Neural cell (in vitro differentiated cells): ENCODE results near the gene MAP3K7CL. TPM values are rescaled to one million over a fixed set of nuclear protein-coding genes. Genes with fewer than 3 reads are reported as not detected.

ENCODE experiments used
- H2AFZ ChIP-seq: fragments of 200-600, 300-800 bp; sonication (generic), shearing (Covaris generic); 2 replicates; pipeline ENCODE4 v1.6.0; 2014; ENCODE audit warnings: low read depth, mild to moderate bottlenecking, antibody characterized with exemption, low read length, moderate library complexity
- H3F3A ChIP-seq: fragments of 200-600 bp; shearing (Covaris generic); 2 replicates; pipeline ENCODE4 v1.6.1; 2016; ENCODE audit warnings: mild to moderate bottlenecking, moderate library complexity, mixed read lengths, antibody characterized with exemption, low read length; ENCODE audit not compliant: insufficient read depth, poor library complexity, severe bottlenecking
- H3K27ac ChIP-seq: fragments of 200-600, 300-800 bp; sonication (generic), shearing (Covaris generic); 2 replicates; pipeline ENCODE4 v1.5.1; 2014; ENCODE audit warnings: mild to moderate bottlenecking, low read length, moderate library complexity
- H3K27me3 ChIP-seq: fragments of 300-800, 200-600 bp; sonication (generic), shearing (Covaris generic); 2 replicates; pipeline ENCODE4 v1.6.0; 2014; ENCODE audit warnings: mild to moderate bottlenecking, low read depth, low read length, moderate library complexity; ENCODE audit not compliant: insufficient read depth
- H3K36me3 ChIP-seq: fragments of 300-800, 200-600 bp; sonication (generic), shearing (Covaris generic); 2 replicates; pipeline ENCODE4 v1.5.1; 2014; ENCODE audit warnings: mild to moderate bottlenecking, antibody characterized with exemption, low read length, moderate library complexity; ENCODE audit not compliant: insufficient read depth
- H3K4me2 ChIP-seq: fragments of 300-800, 200-600 bp; sonication (generic), shearing (Covaris generic); 2 replicates; pipeline ENCODE4 v1.6.0; 2014; ENCODE audit warnings: mild to moderate bottlenecking, low read length
- H3K4me3 ChIP-seq: fragments of 300-800, 200-600 bp; sonication (generic), shearing (Covaris generic); 2 replicates; pipeline ENCODE4 v1.5.1; 2014; ENCODE audit warnings: mild to moderate bottlenecking, low read length, moderate library complexity
- H3K79me2 ChIP-seq: fragments of 200-600 bp; shearing (Covaris generic); replicated peaks from 2 replicates; pipeline ENCODE4 v1.6.0; 2014; ENCODE audit warnings: mild to moderate bottlenecking, low read length, moderate library complexity; ENCODE audit not compliant: insufficient read depth
- H3K9ac ChIP-seq: fragments of 300-800, 200-600 bp; sonication (generic), shearing (Covaris generic); 2 replicates; pipeline ENCODE4 v1.6.1; 2016; ENCODE audit warnings: mild to moderate bottlenecking, low read length, mixed read lengths
- H3K9me2 ChIP-seq: fragments of 200-600 bp; shearing (Covaris generic); 2 replicates; pipeline ENCODE4 v1.6.1; 2016; ENCODE audit warnings: mild to moderate bottlenecking, low read length, mixed read lengths; ENCODE audit not compliant: insufficient read depth
- H3K9me3 ChIP-seq: fragments of 200-600, 300-800 bp; sonication (generic), shearing (Covaris generic); 2 replicates; pipeline ENCODE4 v1.6.1; 2016; ENCODE audit warnings: mild to moderate bottlenecking, mixed run types, low read length, moderate library complexity, mixed read lengths
- H4K20me1 ChIP-seq: fragments of 200-600 bp; shearing (Covaris generic); 2 replicates; pipeline ENCODE4 v1.6.1; 2016; ENCODE audit warnings: mild to moderate bottlenecking, mixed run types; ENCODE audit not compliant: insufficient read depth
- EP300 ChIP-seq: fragments of 450-650 bp; conservative IDR thresholded peaks from 2 replicates; pipeline ENCODE4 v1.6.1; 2014; ENCODE audit warnings: antibody characterized with exemption, mild to moderate bottlenecking, moderate library complexity; ENCODE audit not compliant: poor library complexity, severe bottlenecking
- EZH2 ChIP-seq: fragments of 200-600, 300-800 bp; shearing (Covaris generic), sonication (generic); IDR thresholded peaks from 2 replicates; pipeline ENCODE4 v1.6.1; 2014; ENCODE audit warnings: antibody characterized with exemption, low read length, borderline replicate concordance, mild to moderate bottlenecking; ENCODE audit not compliant: insufficient read depth, poor library complexity, severe bottlenecking
- MXI1 ChIP-seq: fragments of 450-650 bp; conservative IDR thresholded peaks from 2 replicates; pipeline ENCODE4 v1.6.1; 2014; ENCODE audit warnings: antibody characterized with exemption, mild to moderate bottlenecking; ENCODE audit not compliant: poor library complexity, severe bottlenecking
- POLR2AphosphoS5 ChIP-seq: IDR thresholded peaks from 2 replicates; pipeline ENCODE4 v1.6.1; 2012
- RAD21 ChIP-seq: fragments of 450-650 bp; conservative IDR thresholded peaks from 2 replicates; pipeline ENCODE4 v1.6.1; 2014; ENCODE audit warnings: antibody characterized with exemption, mild to moderate bottlenecking, moderate library complexity
- SMC3 ChIP-seq: fragments of 450-650 bp; conservative IDR thresholded peaks from 2 replicates; pipeline ENCODE4 v1.6.1; 2014; ENCODE audit warnings: antibody characterized with exemption, mild to moderate bottlenecking, moderate library complexity; ENCODE audit not compliant: poor library complexity
- TAF1 ChIP-seq: IDR thresholded peaks from 2 replicates; pipeline ENCODE4 v1.6.1; 2012; ENCODE audit warnings: low read depth
- polyA plus RNA-seq: library from polyadenylated mRNA; depleted of rRNA; stranded (reverse); fragments of >200 nt; gene quantifications from 2 replicates; pipeline ENCODE4 v1.2.3, GENCODE V29; 2014
- TF ChIP-seq, protein P1 (sequence below): IDR thresholded peaks from 2 replicates; pipeline ENCODE4 v1.6.1; 2012; ENCODE audit warnings: borderline replicate concordance
- TF ChIP-seq, protein P2 (sequence below): fragments of 450-650 bp; IDR thresholded peaks from 2 replicates; pipeline ENCODE4 v1.5.1; 2014; ENCODE audit warnings: antibody characterized with exemption, mild to moderate bottlenecking, moderate library complexity; ENCODE audit not compliant: poor library complexity, severe bottlenecking

Gene MAP3K7CL
- polyA plus RNA-seq, 1 donor from 2014 or later, result not detected

DNA sequence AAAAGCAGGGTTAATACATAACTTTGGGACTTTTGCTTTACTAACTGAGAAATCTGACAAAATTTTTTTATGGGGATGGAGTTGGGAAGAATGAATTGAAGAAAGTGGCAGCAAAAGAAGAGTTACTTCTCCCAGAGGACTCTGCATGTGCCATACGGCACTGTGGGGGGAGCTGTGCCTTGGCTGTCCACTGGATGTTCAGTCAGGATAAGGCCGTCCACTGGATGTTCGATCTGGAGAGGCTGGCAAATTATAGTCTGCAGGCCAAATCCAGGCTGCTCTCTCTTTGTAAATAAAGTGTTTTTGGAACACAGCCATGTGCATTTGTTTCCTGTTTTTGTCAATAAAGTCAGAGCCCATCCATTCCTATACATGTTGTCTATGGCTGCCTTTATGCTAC, 4.5 kb upstream of the MAP3K7CL start:
- TF ChIP-seq MXI1 (no peak), RAD21 (no peak), SMC3 (no peak), EP300 (no peak), POLR2AphosphoS5 (no peak), EZH2 (no peak), TAF1 (no peak)
- TF ChIP-seq, protein P1, sequence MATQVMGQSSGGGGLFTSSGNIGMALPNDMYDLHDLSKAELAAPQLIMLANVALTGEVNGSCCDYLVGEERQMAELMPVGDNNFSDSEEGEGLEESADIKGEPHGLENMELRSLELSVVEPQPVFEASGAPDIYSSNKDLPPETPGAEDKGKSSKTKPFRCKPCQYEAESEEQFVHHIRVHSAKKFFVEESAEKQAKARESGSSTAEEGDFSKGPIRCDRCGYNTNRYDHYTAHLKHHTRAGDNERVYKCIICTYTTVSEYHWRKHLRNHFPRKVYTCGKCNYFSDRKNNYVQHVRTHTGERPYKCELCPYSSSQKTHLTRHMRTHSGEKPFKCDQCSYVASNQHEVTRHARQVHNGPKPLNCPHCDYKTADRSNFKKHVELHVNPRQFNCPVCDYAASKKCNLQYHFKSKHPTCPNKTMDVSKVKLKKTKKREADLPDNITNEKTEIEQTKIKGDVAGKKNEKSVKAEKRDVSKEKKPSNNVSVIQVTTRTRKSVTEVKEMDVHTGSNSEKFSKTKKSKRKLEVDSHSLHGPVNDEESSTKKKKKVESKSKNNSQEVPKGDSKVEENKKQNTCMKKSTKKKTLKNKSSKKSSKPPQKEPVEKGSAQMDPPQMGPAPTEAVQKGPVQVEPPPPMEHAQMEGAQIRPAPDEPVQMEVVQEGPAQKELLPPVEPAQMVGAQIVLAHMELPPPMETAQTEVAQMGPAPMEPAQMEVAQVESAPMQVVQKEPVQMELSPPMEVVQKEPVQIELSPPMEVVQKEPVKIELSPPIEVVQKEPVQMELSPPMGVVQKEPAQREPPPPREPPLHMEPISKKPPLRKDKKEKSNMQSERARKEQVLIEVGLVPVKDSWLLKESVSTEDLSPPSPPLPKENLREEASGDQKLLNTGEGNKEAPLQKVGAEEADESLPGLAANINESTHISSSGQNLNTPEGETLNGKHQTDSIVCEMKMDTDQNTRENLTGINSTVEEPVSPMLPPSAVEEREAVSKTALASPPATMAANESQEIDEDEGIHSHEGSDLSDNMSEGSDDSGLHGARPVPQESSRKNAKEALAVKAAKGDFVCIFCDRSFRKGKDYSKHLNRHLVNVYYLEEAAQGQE, result no peak
- H3K27me3 ChIP-seq, result no peaks in the 10 kb centered on the region
- no peak overlapping the region for H3K4me2 ChIP-seq
- no peaks in the 10 kb centered on the region for H3K9me3 ChIP-seq
- H4K20me1 ChIP-seq, result no peaks in the 10 kb centered on the region
- no peak overlapping the region for H3K9ac ChIP-seq
- H3F3A ChIP-seq, result no peaks in the 10 kb centered on the region
- no peak overlapping the region for H3K27ac ChIP-seq
- no peaks in the 10 kb centered on the region for H3K9me2 ChIP-seq
- no peaks in the 10 kb centered on the region for H3K36me3 ChIP-seq
- H3K4me3 ChIP-seq, result no peak overlapping the region
- H2AFZ ChIP-seq, result no peak overlapping the region
- no peaks in the 10 kb centered on the region for H3K79me2 ChIP-seq

DNA sequence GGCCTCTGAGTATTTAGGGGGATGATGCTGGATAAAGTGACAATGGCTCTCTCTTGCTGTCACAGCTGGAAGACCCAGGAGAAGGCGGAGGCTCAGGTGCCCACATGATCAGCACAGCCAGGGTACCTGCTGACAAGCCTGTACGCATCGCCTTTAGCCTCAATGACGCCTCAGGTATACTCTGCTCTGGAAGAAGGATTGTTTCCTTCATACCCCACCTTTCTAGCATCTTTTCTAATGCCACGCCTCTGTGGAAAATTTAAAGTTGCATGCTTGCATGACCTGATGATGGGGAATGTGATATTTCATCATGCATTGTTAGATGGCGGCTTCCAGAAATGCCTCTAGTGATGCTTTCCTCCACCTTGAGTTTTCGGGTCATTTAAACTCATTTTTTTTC, 2.8 kb downstream of the MAP3K7CL start:
- Histone ChIP-seq H3K27me3 (no peaks in the 10 kb centered on the region), H3K9me3 (no peaks in the 10 kb centered on the region), H3K27ac (no peak overlapping the region), H3F3A (no peaks in the 10 kb centered on the region), H2AFZ (no peak overlapping the region), H4K20me1 (no peaks in the 10 kb centered on the region), H3K79me2 (no peaks in the 10 kb centered on the region), H3K9ac (no peak overlapping the region), H3K36me3 (no peaks in the 10 kb centered on the region), H3K4me3 (no peak overlapping the region), H3K9me2 (no peaks in the 10 kb centered on the region), H3K4me2 (no peak overlapping the region)
- TF ChIP-seq, protein P2, sequence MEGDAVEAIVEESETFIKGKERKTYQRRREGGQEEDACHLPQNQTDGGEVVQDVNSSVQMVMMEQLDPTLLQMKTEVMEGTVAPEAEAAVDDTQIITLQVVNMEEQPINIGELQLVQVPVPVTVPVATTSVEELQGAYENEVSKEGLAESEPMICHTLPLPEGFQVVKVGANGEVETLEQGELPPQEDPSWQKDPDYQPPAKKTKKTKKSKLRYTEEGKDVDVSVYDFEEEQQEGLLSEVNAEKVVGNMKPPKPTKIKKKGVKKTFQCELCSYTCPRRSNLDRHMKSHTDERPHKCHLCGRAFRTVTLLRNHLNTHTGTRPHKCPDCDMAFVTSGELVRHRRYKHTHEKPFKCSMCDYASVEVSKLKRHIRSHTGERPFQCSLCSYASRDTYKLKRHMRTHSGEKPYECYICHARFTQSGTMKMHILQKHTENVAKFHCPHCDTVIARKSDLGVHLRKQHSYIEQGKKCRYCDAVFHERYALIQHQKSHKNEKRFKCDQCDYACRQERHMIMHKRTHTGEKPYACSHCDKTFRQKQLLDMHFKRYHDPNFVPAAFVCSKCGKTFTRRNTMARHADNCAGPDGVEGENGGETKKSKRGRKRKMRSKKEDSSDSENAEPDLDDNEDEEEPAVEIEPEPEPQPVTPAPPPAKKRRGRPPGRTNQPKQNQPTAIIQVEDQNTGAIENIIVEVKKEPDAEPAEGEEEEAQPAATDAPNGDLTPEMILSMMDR, result no peak
- TF ChIP-seq SMC3 (no peak), POLR2AphosphoS5 (no peak), RAD21 (no peak), MXI1 (no peak), TAF1 (no peak), EP300 (no peak), EZH2 (no peak)
- TF ChIP-seq, protein P1, result no peak
